B cell (primary cell): ENCODE results near the gene RPL37. TPM values are rescaled to one million over a fixed set of nuclear protein-coding genes. Genes with fewer than 3 reads are reported as not detected.

Experiments used
- ATAC-seq: fragments of 200-7000 bp; cut with Tn5 transposase; one replicate; pipeline ENCODE4 v1.10.0; 2021; ENCODE audit warnings: low read depth, mild to moderate bottlenecking, moderate number of reproducible peaks, moderate library complexity
- CTCF ChIA-PET: fragments of 350-600 bp; sonication (Branson Sonifier 250); formaldehyde crosslinking; loops from one replicate; lab custom pipeline; 2021; ENCODE audit warnings: antibody characterized with exemption, inconsistent platforms; lab: Charles Lee
- POLR2A ChIA-PET: fragments of 350-600 bp; sonication (Branson Sonifier 250); formaldehyde crosslinking; loops from one replicate; lab custom pipeline; 2021; ENCODE audit warnings: antibody characterized with exemption; lab: Charles Lee
- DNase-seq: peaks from one replicate; pipeline ENCODE4 v3.0.0; 2013
- H2AFZ ChIP-seq: 2 replicates; pipeline ENCODE4 v1.6.1; 2012; ENCODE audit warnings: mild to moderate bottlenecking, low read depth, low read length; ENCODE audit not compliant: insufficient read depth, poor library complexity, severe bottlenecking
- H3K27ac ChIP-seq, 2 donors: 1 replicate in 1 of 2; 2 replicates in 1 of 2; pipeline ENCODE4 v1.5.1; 2012 to 2013; ENCODE audit warnings: low read length in 2 of 2, mild to moderate bottlenecking in 2 of 2, moderate library complexity in 1 of 2
- H3K27me3 ChIP-seq, 4 experiments: fragments of 200-600 bp in 1 of 4; sonication (generic) in 1 of 4; replicated peaks in 1 of 4; 1 replicate in 2 of 4; 2 replicates in 2 of 4; pipeline versions ENCODE4 v1.6.1 to v1.7.0; 2013 to 2016; ENCODE audit warnings: low read length in 3 of 4, mild to moderate bottlenecking in 2 of 4, mixed read lengths in 1 of 4, moderate library complexity in 1 of 4; ENCODE audit not compliant: insufficient read depth in 4 of 4, control insufficient read depth in 3 of 4; ENCODE audit errors: control extremely low read depth in 1 of 4
- H3K36me3 ChIP-seq, 2 experiments: replicated peaks in 1 of 2; 1 replicate in 1 of 2; 2 replicates in 1 of 2; pipeline versions ENCODE4 v1.6.1 to v1.7.1; 2013; ENCODE audit warnings: low read length in 1 of 2; ENCODE audit not compliant: insufficient read depth in 2 of 2, control insufficient read depth in 1 of 2; ENCODE audit errors: control extremely low read depth in 1 of 2, extremely low read depth in 1 of 2
- H3K4me1 ChIP-seq, 2 donors: fragments of 200-600 bp in 1 of 2; sonication (generic) in 1 of 2; 1 replicate in 1 of 2; 2 replicates in 1 of 2; pipeline versions ENCODE4 v1.5.1 to v1.6.1; 2013 to 2017; ENCODE audit warnings: low read length in 2 of 2; ENCODE audit not compliant: control insufficient read depth in 2 of 2, insufficient read depth in 2 of 2
- H3K4me2 ChIP-seq: replicated peaks from 2 replicates; pipeline ENCODE3; 2012; ENCODE audit warnings: mild to moderate bottlenecking, low read depth, low read length; ENCODE audit not compliant: poor library complexity, severe bottlenecking
- H3K4me3 ChIP-seq, 5 experiments: fragments of 200-600 bp in 1 of 5; sonication (generic) in 1 of 5; 1 replicate in 3 of 5; 2 replicates in 2 of 5; pipeline versions ENCODE4 v1.5.1 to v1.7.0; 2011 to 2016; ENCODE audit warnings: low read length in 4 of 5, mild to moderate bottlenecking in 4 of 5, low read depth in 2 of 5, control low read depth in 1 of 5, moderate library complexity in 1 of 5; ENCODE audit not compliant: insufficient read depth in 1 of 5; ENCODE audit errors: control extremely low read depth in 1 of 5, extremely low read depth in 1 of 5
- H3K79me2 ChIP-seq: fragments of 200-600 bp; sonication (generic); one replicate; pipeline ENCODE4 v1.6.0; 2016; ENCODE audit warnings: low read length; ENCODE audit not compliant: control insufficient read depth, insufficient read depth
- H3K9ac ChIP-seq: fragments of 200-600 bp; sonication (generic); 2 replicates; pipeline ENCODE4 v1.6.1; 2017; ENCODE audit warnings: mild to moderate bottlenecking, low read length, moderate library complexity
- H3K9me3 ChIP-seq, 3 donors: one replicate each; pipeline versions ENCODE4 v1.6.1 to v1.7.1; 2013; ENCODE audit warnings: low read length in 2 of 3; ENCODE audit not compliant: control insufficient read depth in 2 of 3, insufficient read depth in 1 of 3; ENCODE audit errors: control extremely low read depth in 1 of 3
- H4K20me1 ChIP-seq: 2 replicates; pipeline ENCODE4 v1.6.0; 2012; ENCODE audit warnings: mild to moderate bottlenecking, low read length; ENCODE audit not compliant: insufficient read depth, control insufficient read depth, poor library complexity, severe bottlenecking
- H3K27ac Mint-ChIP-seq: one replicate; pipeline ENCODE4 v1.8.0; 2021; ENCODE audit warnings: mixed read lengths
- H3K27me3 Mint-ChIP-seq: one replicate; pipeline ENCODE4 v1.8.0; 2021; ENCODE audit warnings: mixed read lengths
- H3K4me1 Mint-ChIP-seq: one replicate; pipeline ENCODE4 v1.8.0; 2021; ENCODE audit warnings: mixed read lengths
- H3K4me3 Mint-ChIP-seq: one replicate; pipeline ENCODE4 v1.8.0; 2021; ENCODE audit warnings: mixed read lengths
- H3K9me3 Mint-ChIP-seq: one replicate; pipeline ENCODE4 v1.8.0; 2022; ENCODE audit warnings: mixed read lengths; ENCODE audit not compliant: insufficient read depth
- CTCF ChIP-seq: fragments of 200-600 bp; IDR thresholded peaks from one replicate; pipeline ENCODE4 v1.8.0; 2022; ENCODE audit warnings: antibody characterized with exemption, mild to moderate bottlenecking
- EZH2 ChIP-seq: IDR thresholded peaks from 2 replicates; pipeline ENCODE4 v1.6.1; 2012; ENCODE audit warnings: borderline replicate concordance, low read depth, mild to moderate bottlenecking, moderate library complexity, low read length; ENCODE audit not compliant: insufficient read depth, poor library complexity, severe bottlenecking
- WGBS: methylation state at CpG from one replicate; pipeline ENCODE4 v1.1.5; 2013; ENCODE audit warnings: missing lambda C conversion rate; ENCODE audit not compliant: insufficient coverage; 5-methylcytosine and 5-hydroxymethylcytosine counted together
- intact Hi-C: fragments of 100-400 bp; cut with micrococcal nuclease; formaldehyde crosslinking; loops from one replicate; pipeline ENCODE4 v1.10.0; 2022
- polyA plus RNA-seq: library from polyadenylated mRNA; depleted of rRNA; stranded (reverse); fragments of >200 nt; gene quantifications from 2 replicates; pipeline ENCODE4 v1.2.3, GENCODE V29; 2012
- total RNA-seq, 2 donors: library from RNA; stranded (reverse); fragments of 120-200 nt in 1 of 2; gene quantifications; 1 replicate in 1 of 2; 2 replicates in 1 of 2; pipeline versions ENCODE4 v1.2.3 to v1.2.4, GENCODE V29; 2013 to 2022

The RPL37 gene
- total and polyA plus RNA-seq, 2 donors (not counting 1 experiment from before 2014, with no cell fraction given): 173 to 2,240 TPM

DNA sequence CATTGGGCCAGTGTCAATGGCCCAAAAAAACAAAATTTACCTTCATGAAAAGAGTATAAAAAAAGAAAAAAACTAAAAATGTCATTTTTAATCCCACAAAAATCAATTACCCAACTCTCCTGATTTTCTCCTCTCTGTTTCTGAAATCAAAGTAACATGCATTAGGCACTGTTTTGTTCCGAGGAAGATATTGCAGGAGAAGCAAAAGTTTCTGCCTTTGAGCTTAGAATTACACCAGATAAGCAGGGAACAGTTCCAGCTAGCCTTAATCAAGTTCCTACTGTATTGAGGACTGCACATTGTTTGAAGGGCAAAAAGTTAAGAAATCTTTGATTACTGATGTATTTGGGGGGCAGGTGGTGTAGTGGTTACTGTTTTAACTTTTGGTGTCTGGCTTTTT is 35.8 kb downstream of the RPL37 start:
- Histone ChIP-seq H3K4me1 (peaks cover 15 to 23% of the 10 kb centered on the region in 2 donors), H3K4me2 (peak overlapping the region; percentile 96), H3K9ac (no peak overlapping the region), H3K36me3 (peaks cover 1 to 3% of the 10 kb centered on the region in 2 experiments), H2AFZ (peak overlapping the region; percentile 89), H3K79me2 (peaks cover 38% of the 10 kb centered on the region), H3K27me3 (no peaks in the 10 kb centered on the region), H4K20me1 (peaks cover 22% of the 10 kb centered on the region), H3K27ac (peak overlapping the region in 1 of 2 donors; percentile 94), H3K4me3 (peak overlapping the region in 1 of 5 experiments; percentile 82), H3K9me3 (no peaks in the 10 kb centered on the region)
- Mint-ChIP-seq H3K27me3 (no peaks in the 10 kb centered on the region), H3K4me1 (peaks cover 31% of the 10 kb centered on the region), H3K4me3 (peak overlapping the region; percentile 82), H3K27ac (no peak overlapping the region), H3K9me3 (no peaks in the 10 kb centered on the region)
- TF ChIP-seq CTCF: no peak
- no peak for TF ChIP-seq EZH2
- ChIA-PET POLR2A (interaction anchor here (0.6 to 1.5 kb wide), 2 partner anchors 32 to 61 kb away, joined by 3 to 4 read pairs; no protein-coding TSS in a partner anchor), CTCF (interaction anchor here (1.0 to 1.1 kb wide), 3 partner anchors 34 to 1220 kb away, joined by 3 to 6 read pairs (median 4); partner anchors contain the start of gene RPL37)
- no CpG with 5 or more reads among the region's 1 CpG for WGBS
- ATAC-seq (no peak), DNase-seq (no peak)
- intact Hi-C loops: no loop called here

- H3K36me3 ChIP-seq: peaks cover 1 to 3% of the 10 kb centered on the region in 2 experiments
- Mint-ChIP-seq H3K4me1 (peaks cover 35% of the 10 kb centered on the region), H3K27me3 (no peaks in the 10 kb centered on the region), H3K27ac (peak overlapping the region; percentile 94), H3K4me3 (peak overlapping the region; percentile 82), H3K9me3 (no peaks in the 10 kb centered on the region)
- peak overlapping the region; percentile 96 for H3K4me2 ChIP-seq
- peak overlapping the region; percentile 90 for H3K9ac ChIP-seq
- peaks cover 22% of the 10 kb centered on the region for H4K20me1 ChIP-seq
- peaks cover 15 to 23% of the 10 kb centered on the region in 2 donors for H3K4me1 ChIP-seq
- H3K79me2 ChIP-seq: peaks cover 42% of the 10 kb centered on the region
- peak overlapping the region; percentile 89 for H2AFZ ChIP-seq
- peak overlapping the region; percentile 68 to 98 (median 82) for H3K4me3 ChIP-seq
- intact Hi-C loops: loop anchor here (1.0 kb wide), 4 partner anchors 36 to 1725 kb away; partner anchors contain the start of genes FBXO4, RICTOR, RPL37 and TTC33
- POLR2A ChIA-PET: interaction anchor here (0.6 to 1.5 kb wide), 6 partner anchors 32 to 60 kb away, joined by 3 to 5 read pairs (median 4); partner anchors contain the start of gene RPL37
- CTCF ChIA-PET: interaction anchor here (1.0 to 1.1 kb wide), 3 partner anchors 35 to 1220 kb away, joined by 3 to 6 read pairs (median 4); partner anchors contain the start of gene RPL37
- H3K27ac ChIP-seq: peak overlapping the region; percentile 87 to 94
- DNase-seq (no peak), ATAC-seq (no peak)
- WGBS: 0% methylated on average over 3 of the region's 7 CpGs
- no peak for TF ChIP-seq EZH2
- TF ChIP-seq CTCF: no peak
- no peaks in the 10 kb centered on the region for H3K27me3 ChIP-seq
- no peaks in the 10 kb centered on the region for H3K9me3 ChIP-seq
Observed at GRCh38 chr5:40798801-40799210, 36.2 kb downstream of the RPL37 start.
